GM12874 (cell line): ENCODE results near the gene FAM120C.

Source experiments
- CTCF ChIP-seq: IDR thresholded peaks from 2 replicates; pipeline ENCODE4 v1.5.1; 2011; ENCODE audit warnings: low read depth, mild to moderate bottlenecking, control low read depth, low read length, moderate library complexity; ENCODE audit not compliant: insufficient read depth

FAM120C gene

GRCh38 chrX:54182864-54183613 lies at the start of gene FAM120C:
TSS of gene FAM120C (minus strand) at chrX:54183254. CDS start at chrX:54183198, 56 bp downstream.
- TF ChIP-seq CTCF, result no peak

- no peak for TF ChIP-seq CTCF
Observed at GRCh38 chrX:54230435-54231148, 47.5 kb upstream of the FAM120C start.

GRCh38 chrX:54223581-54223980 lies 40.5 kb upstream of the FAM120C start:
- no peak for TF ChIP-seq CTCF

- TF ChIP-seq CTCF, result no peak
Observed at GRCh38 chrX:54213603-54214002, 30.5 kb upstream of the FAM120C start.

- TF ChIP-seq CTCF, result no peak
Observed at GRCh38 chrX:54208531-54208930, 25.5 kb upstream of the FAM120C start.

GRCh38 chrX:54198262-54198661 lies 15.2 kb upstream of the FAM120C start:
- no peak for TF ChIP-seq CTCF

GRCh38 chrX:54194982-54195588 lies 12.0 kb upstream of the FAM120C start:
- TF ChIP-seq CTCF, result no peak
